Measurements from ENCODE around the gene ZNF26. TPM values are rescaled to one million over a fixed set of nuclear protein-coding genes. Genes with fewer than 3 reads are reported as not detected.
"Not testable (repeated sequence)": the region's sequence is repeated elsewhere in the genome, so short reads cannot be mapped to it uniquely, and the experiment has no call there.

ZNF26 gene, protein sequence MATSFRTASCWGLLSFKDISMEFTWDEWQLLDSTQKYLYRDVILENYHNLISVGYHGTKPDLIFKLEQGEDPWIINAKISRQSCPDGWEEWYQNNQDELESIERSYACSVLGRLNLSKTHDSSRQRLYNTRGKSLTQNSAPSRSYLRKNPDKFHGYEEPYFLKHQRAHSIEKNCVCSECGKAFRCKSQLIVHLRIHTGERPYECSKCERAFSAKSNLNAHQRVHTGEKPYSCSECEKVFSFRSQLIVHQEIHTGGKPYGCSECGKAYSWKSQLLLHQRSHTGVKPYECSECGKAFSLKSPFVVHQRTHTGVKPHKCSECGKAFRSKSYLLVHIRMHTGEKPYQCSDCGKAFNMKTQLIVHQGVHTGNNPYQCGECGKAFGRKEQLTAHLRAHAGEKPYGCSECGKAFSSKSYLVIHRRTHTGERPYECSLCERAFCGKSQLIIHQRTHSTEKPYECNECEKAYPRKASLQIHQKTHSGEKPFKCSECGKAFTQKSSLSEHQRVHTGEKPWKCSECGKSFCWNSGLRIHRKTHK
- total RNA-seq: 10 to 100 TPM in 1 of 3 donors, 1 to 10 TPM in 2; 8.1 to 13.4 (median 8.3) TPM
- long read RNA-seq, donor 1, full-length matches to known transcripts: 4 of 7 reads
- long read RNA-seq, donor 1, partial matches to known transcripts: 0 of 7 reads
- long read RNA-seq, donor 1, other reads (novel, unspliced or antisense): 3 of 7 reads
- long read RNA-seq, donor 2, full-length matches to known transcripts: 4 of 5 reads
- long read RNA-seq, donor 2, partial matches to known transcripts: 1 of 5 reads
- long read RNA-seq, donor 2, other reads (novel, unspliced or antisense): 0 of 5 reads

DNA sequence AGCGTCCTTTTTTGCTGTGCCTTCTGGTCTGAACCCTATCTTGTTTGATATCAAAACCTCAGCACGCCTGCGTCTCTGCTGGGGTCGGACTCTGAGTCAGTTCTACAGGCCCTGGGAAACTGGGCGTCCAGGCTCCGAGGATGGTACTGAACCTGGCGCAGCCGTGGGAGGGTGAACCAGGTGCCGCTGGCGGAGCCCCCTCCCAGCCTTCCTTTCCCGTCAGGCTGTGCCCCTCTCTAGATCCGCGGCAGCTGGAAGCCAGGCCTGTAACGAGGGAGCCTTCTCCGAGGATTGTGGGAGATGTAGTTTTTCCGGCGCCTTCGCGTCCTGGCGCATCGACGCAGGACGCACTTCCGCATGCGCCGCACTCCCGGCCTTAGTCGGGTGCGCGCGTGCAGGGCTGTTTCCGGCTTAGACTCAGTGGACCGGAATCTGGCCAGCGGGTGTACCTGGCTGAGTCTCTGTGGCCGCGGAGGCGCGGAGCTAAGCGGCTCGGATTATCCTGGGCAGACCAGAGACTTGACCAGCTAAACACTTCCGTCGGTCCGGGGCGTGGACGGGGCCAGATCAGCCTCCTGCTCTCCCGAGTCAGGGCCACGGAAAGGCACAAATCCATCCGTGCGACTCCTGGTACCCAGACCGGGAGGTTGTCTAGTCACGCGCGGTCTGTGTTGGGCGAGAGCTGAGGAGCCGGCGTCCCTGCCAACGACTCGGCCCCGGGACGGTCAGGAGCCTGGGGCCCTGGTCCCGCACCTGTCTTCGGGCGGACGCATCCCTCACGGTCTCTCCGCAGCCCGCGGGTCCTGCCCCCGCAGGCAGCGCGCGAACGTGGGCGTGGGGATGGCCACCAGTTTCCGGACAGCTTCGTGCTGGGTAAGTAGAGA lies at the start of gene ZNF26:
ZNF26 (plus strand) TSS at position 367 of the 884 bp plus-strand sequence; CDS start at position 841, 474 bp downstream.
- ATAC-seq (peak; percentile 100), DNase-seq (peak; percentile 91 to 95 (median 93))
- H3K4me3 ChIP-seq: peak within 1 kb of the TSS; percentile 66
- peaks cover 4% of the 10 kb centered on the region for H3K4me1 ChIP-seq (ENCODE audit: low read depth)
- TF ChIP-seq, protein P1, sequence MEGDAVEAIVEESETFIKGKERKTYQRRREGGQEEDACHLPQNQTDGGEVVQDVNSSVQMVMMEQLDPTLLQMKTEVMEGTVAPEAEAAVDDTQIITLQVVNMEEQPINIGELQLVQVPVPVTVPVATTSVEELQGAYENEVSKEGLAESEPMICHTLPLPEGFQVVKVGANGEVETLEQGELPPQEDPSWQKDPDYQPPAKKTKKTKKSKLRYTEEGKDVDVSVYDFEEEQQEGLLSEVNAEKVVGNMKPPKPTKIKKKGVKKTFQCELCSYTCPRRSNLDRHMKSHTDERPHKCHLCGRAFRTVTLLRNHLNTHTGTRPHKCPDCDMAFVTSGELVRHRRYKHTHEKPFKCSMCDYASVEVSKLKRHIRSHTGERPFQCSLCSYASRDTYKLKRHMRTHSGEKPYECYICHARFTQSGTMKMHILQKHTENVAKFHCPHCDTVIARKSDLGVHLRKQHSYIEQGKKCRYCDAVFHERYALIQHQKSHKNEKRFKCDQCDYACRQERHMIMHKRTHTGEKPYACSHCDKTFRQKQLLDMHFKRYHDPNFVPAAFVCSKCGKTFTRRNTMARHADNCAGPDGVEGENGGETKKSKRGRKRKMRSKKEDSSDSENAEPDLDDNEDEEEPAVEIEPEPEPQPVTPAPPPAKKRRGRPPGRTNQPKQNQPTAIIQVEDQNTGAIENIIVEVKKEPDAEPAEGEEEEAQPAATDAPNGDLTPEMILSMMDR (IDR thresholded peaks at IDR 0.05): no peak
- H3K36me3 ChIP-seq (ENCODE audit: low read depth): no peaks in the 10 kb centered on the region
- intact Hi-C loops (cut with DNase I, micrococcal nuclease): no loop called here
- H3K9me3 ChIP-seq: peaks cover 31% of the 10 kb centered on the region

DNA sequence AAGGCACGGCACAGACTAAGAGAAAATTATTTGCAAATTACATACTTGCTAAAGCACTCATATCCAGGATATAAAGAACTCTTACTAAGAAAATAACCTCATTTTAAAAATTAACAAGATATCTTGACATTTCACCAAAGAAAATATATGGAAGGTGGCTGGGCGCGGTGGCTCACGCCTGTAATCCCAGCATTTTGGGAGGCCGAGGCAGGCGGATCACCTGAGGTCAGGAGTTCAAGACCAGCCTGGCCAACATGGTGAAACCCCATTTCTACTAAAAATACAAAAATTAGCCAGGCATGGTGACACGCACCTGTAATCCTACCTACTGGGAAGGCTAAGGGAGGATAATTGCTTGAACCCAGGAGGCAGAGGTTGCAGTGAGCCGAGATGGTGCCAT lies 49.2 kb upstream of the ZNF26 start:
- H3K36me3 ChIP-seq (ENCODE audit: low read depth); H3K4me1 ChIP-seq (ENCODE audit: low read depth); DNase-seq; ATAC-seq; intact Hi-C loops (cut with DNase I, micrococcal nuclease); H3K4me3 ChIP-seq: not testable (repeated sequence)
- peaks cover 86% of the 10 kb centered on the region for H3K9me3 ChIP-seq

DNA sequence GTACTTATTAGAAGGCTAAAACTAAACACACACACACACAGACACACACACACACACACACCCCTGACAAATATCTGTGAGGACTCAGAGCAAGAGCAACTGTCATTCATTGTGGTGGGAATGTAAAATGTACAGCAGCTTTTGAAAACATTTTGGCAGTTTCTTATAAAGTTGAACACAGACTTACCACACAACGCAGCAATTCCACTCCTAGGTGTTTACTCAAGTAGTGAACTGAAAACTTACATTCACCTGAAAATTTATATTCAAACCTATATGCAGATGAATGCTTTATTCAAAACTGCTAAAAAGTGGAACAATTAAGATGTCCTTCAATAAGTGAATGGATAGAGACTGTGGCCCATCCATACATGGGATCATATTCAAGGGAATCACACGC lies 48.7 kb upstream of the ZNF26 start:
- Histone ChIP-seq H3K9me3 (peaks cover 86% of the 10 kb centered on the region), H3K4me1 (ENCODE audit: low read depth) (no peaks in the 10 kb centered on the region), H3K4me3 (no peak overlapping the region), H3K36me3 (ENCODE audit: low read depth) (peaks cover 7% of the 10 kb centered on the region)
- intact Hi-C loops (cut with DNase I, micrococcal nuclease): no loop called here
- DNase-seq: no peak
- no peak for ATAC-seq
- TF ChIP-seq, protein P1 (IDR thresholded peaks at IDR 0.05): no peak

DNA sequence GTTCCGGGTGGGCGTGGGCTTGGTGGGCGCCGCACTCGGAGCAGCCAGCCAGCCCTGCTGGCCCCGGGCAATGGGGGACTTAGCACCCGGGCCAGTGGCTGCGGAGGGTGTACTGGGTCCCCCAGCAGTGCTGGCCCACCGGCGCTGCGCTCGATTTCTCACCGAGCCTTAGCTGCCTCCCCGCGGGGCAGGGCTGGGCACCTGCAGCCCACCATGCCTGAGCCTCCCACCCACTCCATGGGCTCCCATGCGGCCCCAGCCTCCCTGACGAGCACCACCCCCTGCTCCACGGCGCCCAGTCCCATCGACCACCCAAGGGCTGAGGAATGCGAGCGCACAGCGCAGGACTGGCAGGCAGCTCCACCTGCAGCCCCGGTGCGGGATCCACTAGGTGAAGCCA lies 47.4 kb upstream of the ZNF26 start:
- intact Hi-C loops (cut with DNase I, micrococcal nuclease); ATAC-seq; DNase-seq; H3K4me3 ChIP-seq; H3K4me1 ChIP-seq (ENCODE audit: low read depth): not testable (repeated sequence)
- H3K9me3 ChIP-seq: peaks cover 86% of the 10 kb centered on the region
- peaks cover 12% of the 10 kb centered on the region for H3K36me3 ChIP-seq (ENCODE audit: low read depth)

DNA sequence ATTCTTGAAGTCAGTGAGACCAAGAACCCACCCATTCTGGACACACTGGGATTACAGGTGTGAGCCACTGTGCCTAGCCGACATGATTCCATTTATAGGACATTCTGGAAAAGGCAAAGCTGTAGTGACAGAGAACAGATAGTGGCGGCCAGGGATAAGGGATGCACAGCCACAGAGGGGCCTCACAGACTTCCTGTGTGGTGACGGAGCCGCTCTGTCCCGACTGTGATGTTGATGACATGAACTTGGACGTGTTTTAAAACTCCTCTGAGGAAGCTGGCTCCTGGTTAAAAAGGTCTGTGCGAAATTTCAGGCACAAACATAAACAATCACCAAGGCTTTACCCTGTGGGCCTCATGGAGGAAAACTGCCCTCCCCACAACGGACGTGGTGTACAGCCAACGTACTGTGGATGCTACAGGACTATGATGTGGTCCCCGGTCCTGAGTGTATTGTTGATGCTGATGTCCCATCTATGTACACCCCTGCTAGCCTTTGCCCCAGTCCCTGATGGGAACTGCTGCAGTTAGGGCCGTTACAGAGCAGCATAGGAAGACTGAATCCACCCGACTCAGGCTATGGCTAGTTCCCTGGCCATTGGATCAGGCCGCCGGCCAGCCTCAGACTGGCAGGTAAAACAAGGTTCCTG lies 46.0 kb upstream of the ZNF26 start:
- Histone ChIP-seq H3K4me3 (no peak overlapping the region), H3K9me3 (peaks cover 87% of the 10 kb centered on the region), H3K4me1 (ENCODE audit: low read depth) (no peaks in the 10 kb centered on the region), H3K36me3 (ENCODE audit: low read depth) (peaks cover 25% of the 10 kb centered on the region)
- ATAC-seq (no peak), DNase-seq (no peak)
- intact Hi-C loops (cut with DNase I, micrococcal nuclease): no loop called here
- TF ChIP-seq, protein P1 (IDR thresholded peaks at IDR 0.05): no peak

Data from mucosa of descending colon (tissue), 3 donors.